BE2C (cell line): ENCODE data around the gene TTBK2.

Experiments used
- DNase-seq: peaks from one replicate; pipeline ENCODE4 v3.0.0-alpha.2; 2020
- H3K27me3 ChIP-seq: fragments of 250-450 bp; sonication (Bioruptor Pico); 2 replicates; pipeline ENCODE4 v1.5.1; 2020; ENCODE audit warnings: mild to moderate bottlenecking
- H3K36me3 ChIP-seq: fragments of 250-450 bp; sonication (Bioruptor Pico); 2 replicates; pipeline ENCODE4 v1.5.1; 2020; ENCODE audit warnings: mild to moderate bottlenecking
- H3K4me1 ChIP-seq: fragments of 250-450 bp; sonication (Bioruptor Pico); 2 replicates; pipeline ENCODE4 v1.5.1; 2020
- H3K4me3 ChIP-seq: 2 replicates; pipeline ENCODE4 v1.5.1; 2011; ENCODE audit warnings: low read depth, low read length
- H3K9me3 ChIP-seq: fragments of 250-450 bp; sonication (Bioruptor Pico); 2 replicates; pipeline ENCODE4 v1.5.1; 2020
- TF ChIP-seq, protein P1 (sequence below): IDR thresholded peaks from 2 replicates; pipeline ENCODE4 v1.5.1; 2012; ENCODE audit warnings: mild to moderate bottlenecking, low read depth, low read length

TTBK2 gene

GRCh38 chr15:42846647-42847046 is 73.9 kb downstream of the TTBK2 start:
- TF ChIP-seq, protein P1, sequence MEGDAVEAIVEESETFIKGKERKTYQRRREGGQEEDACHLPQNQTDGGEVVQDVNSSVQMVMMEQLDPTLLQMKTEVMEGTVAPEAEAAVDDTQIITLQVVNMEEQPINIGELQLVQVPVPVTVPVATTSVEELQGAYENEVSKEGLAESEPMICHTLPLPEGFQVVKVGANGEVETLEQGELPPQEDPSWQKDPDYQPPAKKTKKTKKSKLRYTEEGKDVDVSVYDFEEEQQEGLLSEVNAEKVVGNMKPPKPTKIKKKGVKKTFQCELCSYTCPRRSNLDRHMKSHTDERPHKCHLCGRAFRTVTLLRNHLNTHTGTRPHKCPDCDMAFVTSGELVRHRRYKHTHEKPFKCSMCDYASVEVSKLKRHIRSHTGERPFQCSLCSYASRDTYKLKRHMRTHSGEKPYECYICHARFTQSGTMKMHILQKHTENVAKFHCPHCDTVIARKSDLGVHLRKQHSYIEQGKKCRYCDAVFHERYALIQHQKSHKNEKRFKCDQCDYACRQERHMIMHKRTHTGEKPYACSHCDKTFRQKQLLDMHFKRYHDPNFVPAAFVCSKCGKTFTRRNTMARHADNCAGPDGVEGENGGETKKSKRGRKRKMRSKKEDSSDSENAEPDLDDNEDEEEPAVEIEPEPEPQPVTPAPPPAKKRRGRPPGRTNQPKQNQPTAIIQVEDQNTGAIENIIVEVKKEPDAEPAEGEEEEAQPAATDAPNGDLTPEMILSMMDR, result no peak
- H3K9me3 ChIP-seq, result no peaks in the 10 kb centered on the region
- H3K4me3 ChIP-seq, result no peak overlapping the region
- no peaks in the 10 kb centered on the region for H3K4me1 ChIP-seq
- no peak for DNase-seq
- H3K36me3 ChIP-seq, result no peaks in the 10 kb centered on the region
- H3K27me3 ChIP-seq, result no peaks in the 10 kb centered on the region

DNA sequence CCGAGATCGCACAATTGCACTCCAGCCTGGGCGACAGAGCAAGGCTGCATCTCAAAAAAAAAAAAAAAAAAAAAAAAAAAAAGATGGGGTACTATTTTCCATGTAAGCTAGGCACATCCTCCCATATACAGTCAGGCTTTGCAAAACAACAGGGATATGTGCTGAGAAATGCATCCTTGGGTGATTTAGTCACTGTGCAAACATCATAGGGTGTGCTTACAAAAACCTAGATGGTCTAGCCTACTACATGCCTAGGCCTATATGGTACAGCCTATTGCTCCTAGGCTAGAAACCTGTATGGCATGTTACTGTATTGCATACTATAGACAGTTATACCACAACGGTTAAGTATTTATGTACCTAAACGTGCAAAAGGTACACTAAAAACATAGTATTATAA is 75.0 kb downstream of the TTBK2 start:
- TF ChIP-seq, protein P1, result no peak
- H3K4me3 ChIP-seq, result no peak overlapping the region
- H3K4me1 ChIP-seq, result no peaks in the 10 kb centered on the region
- H3K27me3 ChIP-seq, result no peaks in the 10 kb centered on the region
- no peak for DNase-seq
- H3K9me3 ChIP-seq, result no peaks in the 10 kb centered on the region
- no peaks in the 10 kb centered on the region for H3K36me3 ChIP-seq

- H3K4me3 ChIP-seq, result no peak overlapping the region
- TF ChIP-seq, protein P1, result no peak
- DNase-seq, result no peak
- no peaks in the 10 kb centered on the region for H3K9me3 ChIP-seq
- H3K36me3 ChIP-seq, result peaks cover 3% of the 10 kb centered on the region; the same call in 1 of the 2 replicates
- H3K4me1 ChIP-seq, result no peaks in the 10 kb centered on the region
- H3K27me3 ChIP-seq, result no peaks in the 10 kb centered on the region
Measured at GRCh38 chr15:42843699-42844098, 76.9 kb downstream of the TTBK2 start.

- no peak for DNase-seq
- no peaks in the 10 kb centered on the region for H3K9me3 ChIP-seq
- no peaks in the 10 kb centered on the region for H3K4me1 ChIP-seq
- no peak overlapping the region for H3K4me3 ChIP-seq
- peaks cover 3% of the 10 kb centered on the region; the same call in 1 of the 2 replicates for H3K36me3 ChIP-seq
- no peaks in the 10 kb centered on the region for H3K27me3 ChIP-seq
- TF ChIP-seq, protein P1, result no peak
Measured at GRCh38 chr15:42836251-42836650, 84.3 kb downstream of the TTBK2 start.

GRCh38 chr15:42832576-42832975 is 88.0 kb downstream of the TTBK2 start:
- peaks cover 2% of the 10 kb centered on the region; the same call in 1 of the 2 replicates for H3K36me3 ChIP-seq

GRCh38 chr15:42826251-42826890 is 94.2 kb downstream of the TTBK2 start:
- Histone ChIP-seq H3K27me3 (no peaks in the 10 kb centered on the region), H3K4me3 (no peak overlapping the region), H3K4me1 (no peaks in the 10 kb centered on the region; the same call in 1 of the 2 replicates), H3K36me3 (peaks cover 2% of the 10 kb centered on the region; the same call in 1 of the 2 replicates), H3K9me3 (no peaks in the 10 kb centered on the region)
- no peak for DNase-seq
- TF ChIP-seq, protein P1, result no peak

More at GRCh38 chr15:42832576-42832975, 88.0 kb downstream of the TTBK2 start:
- DNase-seq, result no peak
- no peak overlapping the region for H3K4me3 ChIP-seq
- H3K9me3 ChIP-seq, result no peaks in the 10 kb centered on the region
- no peaks in the 10 kb centered on the region for H3K4me1 ChIP-seq
- TF ChIP-seq, protein P1, result no peak
- no peaks in the 10 kb centered on the region for H3K27me3 ChIP-seq
